ENCODE data around the gene PTPRN2. TPM values are rescaled to one million over a fixed set of nuclear protein-coding genes. Genes with fewer than 3 reads are reported as not detected.
"Not testable (repeated sequence)": the region's sequence is repeated elsewhere in the genome, so short reads cannot be mapped to it uniquely, and the experiment has no call there.

The PTPRN2 gene
- total and polyA plus RNA-seq, 8 donors = 12.2 to 49.2 (median 31.8) TPM

DNA sequence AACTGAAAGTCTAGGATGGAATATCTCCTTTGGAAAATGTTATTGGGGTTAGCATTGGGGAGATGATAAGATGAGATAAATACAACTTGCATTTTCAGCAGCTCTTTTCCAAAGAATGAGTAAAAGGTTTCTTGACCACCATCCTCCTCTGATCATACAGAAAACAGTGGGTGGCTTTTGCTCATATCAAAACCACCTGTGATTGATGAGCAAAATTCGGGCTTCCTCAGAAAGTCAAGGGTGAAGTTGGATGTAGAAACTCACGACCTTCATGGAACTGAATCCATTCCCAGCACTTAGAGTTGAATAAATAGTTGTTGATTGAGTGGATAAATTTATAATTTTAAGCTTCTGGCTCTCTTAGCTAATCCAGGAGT is 1092.5 kb downstream of the PTPRN2 start:
- DNase-seq (no peak), FAIRE-seq (no peak), ATAC-seq (no peak)
- H3K36me3 ChIP-seq = no peaks in the 10 kb centered on the region
- H3K27me3 ChIP-seq = no peaks in the 10 kb centered on the region
- no peaks in the 10 kb centered on the region for H3K4me1 ChIP-seq
- no peak overlapping the region for H3K4me3 ChIP-seq
- H3K27ac ChIP-seq = no peak overlapping the region
- WGBS, 2 donors = 37 to 40% methylated on average over 2 of the region's 2 CpGs
- no peak for TF ChIP-seq CTCF (IDR thresholded peaks at IDR 0.05)
- H3K9me3 ChIP-seq = no peaks in the 10 kb centered on the region
- intact Hi-C loops (cut with DNase I) = no loop called here

DNA sequence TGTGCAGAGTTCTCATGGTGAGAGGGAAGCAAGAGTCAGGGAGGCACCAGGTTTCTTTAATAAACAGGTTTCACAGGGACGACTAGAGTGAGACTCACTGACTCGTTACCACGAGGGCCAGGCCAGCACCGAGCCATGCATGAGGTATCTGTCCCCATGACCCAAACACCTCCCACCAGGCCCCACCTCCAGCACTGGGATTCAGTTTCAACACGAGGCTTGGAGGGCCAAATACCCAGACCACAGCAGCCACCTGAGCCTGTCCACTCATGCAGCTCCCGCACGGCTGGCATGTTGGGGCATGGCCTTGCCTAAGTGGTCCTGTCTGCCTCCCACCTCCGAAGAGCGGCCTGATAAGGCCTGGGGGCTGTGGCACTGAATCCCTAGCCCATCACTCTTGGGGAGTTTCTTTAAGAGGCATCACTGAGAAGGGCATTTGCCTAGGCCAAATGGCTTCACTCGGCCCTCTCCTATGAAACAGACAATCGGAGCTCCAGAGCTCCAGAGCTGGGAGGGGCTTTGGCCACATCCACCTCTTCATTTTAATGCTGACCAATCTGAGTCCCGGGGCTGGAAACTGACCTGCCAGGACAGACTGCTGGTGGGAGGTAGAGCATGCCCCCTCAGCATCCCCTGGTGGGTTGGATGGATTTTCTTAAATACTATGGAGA is 1093.0 kb downstream of the PTPRN2 start:
- no peak for DNase-seq
- intact Hi-C loops (cut with DNase I) = no loop called here

GRCh38 chr7:157493776-157494175 is 1093.8 kb downstream of the PTPRN2 start:
- DNase-seq = no peak
- H3K27me3 ChIP-seq = no peaks in the 10 kb centered on the region
- no peaks in the 10 kb centered on the region for H3K36me3 ChIP-seq
- no peak overlapping the region for H3K27ac ChIP-seq
- H3K4me3 ChIP-seq = no peak overlapping the region
- no peak for ATAC-seq
- no peak for TF ChIP-seq CTCF (IDR thresholded peaks at IDR 0.05)
- 68 to 74% methylated on average over 4 of the region's 4 CpGs for WGBS, 2 donors
- no peak for FAIRE-seq
- no peaks in the 10 kb centered on the region for H3K4me1 ChIP-seq
- intact Hi-C loops (cut with DNase I) = no loop called here
- H3K9me3 ChIP-seq = no peaks in the 10 kb centered on the region

More for the DNA sequence above, 1093.0 kb downstream of the PTPRN2 start:
- Histone ChIP-seq H3K4me3 (no peak overlapping the region), H3K27ac (no peak overlapping the region), H3K9me3 (no peaks in the 10 kb centered on the region), H3K36me3 (no peaks in the 10 kb centered on the region), H3K27me3 (no peaks in the 10 kb centered on the region), H3K4me1 (no peaks in the 10 kb centered on the region)
- WGBS, 2 donors = 68 to 76% methylated on average over 12 of the region's 12 CpGs
- ATAC-seq = no peak
- TF ChIP-seq CTCF (IDR thresholded peaks at IDR 0.05) = no peak
- no peak for FAIRE-seq

- DNase-seq (no peak), ATAC-seq (no peak), FAIRE-seq (no peak)
- TF ChIP-seq CTCF (IDR thresholded peaks at IDR 0.05) = no peak
- no peaks in the 10 kb centered on the region for H3K27me3 ChIP-seq
- no peak overlapping the region for H3K27ac ChIP-seq
- 18 to 26% methylated on average over 5 of the region's 5 CpGs for WGBS, 2 donors
- H3K9me3 ChIP-seq = no peaks in the 10 kb centered on the region
- intact Hi-C loops (cut with DNase I) = no loop called here
- H3K36me3 ChIP-seq = no peaks in the 10 kb centered on the region
- H3K4me3 ChIP-seq = no peak overlapping the region
- H3K4me1 ChIP-seq = no peaks in the 10 kb centered on the region
These were observed 1094.6 kb downstream of the PTPRN2 start for GRCh38 chr7:157493017-157493416.

DNA sequence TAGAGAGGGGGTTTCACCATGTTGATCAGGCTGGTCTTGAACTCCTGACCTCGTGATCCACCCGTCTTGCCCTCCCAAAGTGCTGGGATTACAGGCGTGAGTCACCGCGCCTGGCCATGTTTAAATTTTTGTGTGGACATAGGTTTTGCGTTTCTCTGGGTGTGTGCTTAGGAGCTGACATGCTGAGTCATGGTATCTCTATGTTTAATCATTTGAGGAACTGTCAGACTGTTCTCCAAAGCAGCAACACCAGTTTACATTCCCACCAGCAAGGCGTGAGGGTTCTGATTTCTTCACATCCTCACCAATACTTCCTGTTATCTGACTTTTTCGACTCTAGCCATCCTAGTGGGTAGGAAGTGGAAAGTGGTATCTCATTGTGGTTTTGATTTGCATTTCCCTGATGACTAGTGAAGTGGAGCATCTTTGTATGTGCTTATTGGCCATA is 1097.1 kb downstream of the PTPRN2 start:
- H3K27ac ChIP-seq = no peak overlapping the region
- H3K4me3 ChIP-seq = no peak overlapping the region
- H3K9me3 ChIP-seq = no peaks in the 10 kb centered on the region
- 40 to 50% methylated on average over 8 of the region's 8 CpGs for WGBS, 2 donors
- no peaks in the 10 kb centered on the region for H3K4me1 ChIP-seq
- no peak for TF ChIP-seq CTCF (IDR thresholded peaks at IDR 0.05)
- FAIRE-seq (no peak), ATAC-seq (peak in 3 of 4 donors; percentile 19 to 63 (median 38)), DNase-seq (no peak)
- intact Hi-C loops (cut with DNase I) = no loop called here
- no peaks in the 10 kb centered on the region for H3K36me3 ChIP-seq
- no peaks in the 10 kb centered on the region for H3K27me3 ChIP-seq

GRCh38 chr7:157489870-157490269 is 1097.8 kb downstream of the PTPRN2 start:
- H3K4me1 ChIP-seq; intact Hi-C loops (cut with DNase I); DNase-seq; H3K4me3 ChIP-seq; H3K9me3 ChIP-seq; H3K27me3 ChIP-seq; H3K27ac ChIP-seq; ATAC-seq; H3K36me3 ChIP-seq; FAIRE-seq: not testable (repeated sequence)
- WGBS, 2 donors = 55 to 57% methylated on average over 3 of the region's 3 CpGs
